ENCODE results near the gene PLCB1. TPM values are rescaled to one million over a fixed set of nuclear protein-coding genes. Genes with fewer than 3 reads are reported as not detected.

PLCB1 gene
- total RNA-seq, 1 experiment from 2014 or later, result 11.3 TPM

DNA sequence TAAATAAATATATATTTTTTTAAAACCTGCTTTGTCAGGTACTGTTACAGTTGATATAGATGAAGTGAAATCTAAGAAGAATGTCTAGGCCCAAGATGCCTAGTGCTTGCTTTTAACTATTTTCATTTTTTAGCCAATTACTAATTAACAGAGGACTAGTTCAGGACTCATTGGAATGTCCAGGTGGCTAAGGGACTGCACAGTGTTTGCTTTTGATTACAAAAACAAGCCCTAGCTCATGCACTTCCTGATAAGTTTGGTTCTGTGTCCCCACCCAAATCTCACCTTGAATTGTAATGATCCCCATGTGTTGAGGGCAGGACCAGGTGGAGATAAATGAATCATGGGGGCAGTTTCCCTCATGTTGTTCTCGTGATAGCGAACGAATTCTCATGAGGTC, 417.1 kb downstream of the PLCB1 start:
- no peak overlapping the region for H3K27ac Mint-ChIP-seq
- no peaks in the 10 kb centered on the region for H3K9me3 Mint-ChIP-seq
- H3K4me1 Mint-ChIP-seq, result no peaks in the 10 kb centered on the region
- CTCF ChIA-PET, result interaction anchor here (1.3 kb wide), 1 partner anchor 13 kb away, joined by 3 read pairs; no protein-coding TSS in a partner anchor
- POLR2A ChIA-PET, result no interaction called here
- H3K4me3 Mint-ChIP-seq, result no peak overlapping the region
- DNase-seq (ENCODE audit: low spot score), result no peak
- no peaks in the 10 kb centered on the region for H3K36me3 Mint-ChIP-seq
- TF ChIP-seq, protein P1, sequence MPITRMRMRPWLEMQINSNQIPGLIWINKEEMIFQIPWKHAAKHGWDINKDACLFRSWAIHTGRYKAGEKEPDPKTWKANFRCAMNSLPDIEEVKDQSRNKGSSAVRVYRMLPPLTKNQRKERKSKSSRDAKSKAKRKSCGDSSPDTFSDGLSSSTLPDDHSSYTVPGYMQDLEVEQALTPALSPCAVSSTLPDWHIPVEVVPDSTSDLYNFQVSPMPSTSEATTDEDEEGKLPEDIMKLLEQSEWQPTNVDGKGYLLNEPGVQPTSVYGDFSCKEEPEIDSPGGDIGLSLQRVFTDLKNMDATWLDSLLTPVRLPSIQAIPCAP (CRISPR knock-in tag; IDR thresholded peaks at IDR 0.05), result no peak
- TF ChIP-seq GABPB1 (CRISPR knock-in tag; IDR thresholded peaks at IDR 0.05) (no peak), RELA (CRISPR knock-in tag; IDR thresholded peaks at IDR 0.05; ENCODE audit: borderline replicate concordance) (no peak), TP53 (CRISPR knock-in tag; IDR thresholded peaks at IDR 0.05) (no peak), MYBL2 (CRISPR knock-in tag; IDR thresholded peaks at IDR 0.05) (no peak), NR1H2 (CRISPR knock-in tag; IDR thresholded peaks at IDR 0.05) (no peak), ZNF219 (CRISPR knock-in tag; IDR thresholded peaks at IDR 0.05; ENCODE audit: borderline replicate concordance) (no peak), JAZF1 (CRISPR knock-in tag; IDR thresholded peaks at IDR 0.05) (no peak), EMX1 (CRISPR knock-in tag; IDR thresholded peaks at IDR 0.05) (no peak), ZNF232 (CRISPR knock-in tag; IDR thresholded peaks at IDR 0.05) (no peak), OVOL2 (CRISPR knock-in tag; IDR thresholded peaks at IDR 0.05; ENCODE audit: borderline replicate concordance) (no peak), ETV6 (CRISPR knock-in tag; IDR thresholded peaks at IDR 0.05) (no peak), CBFB (CRISPR knock-in tag; IDR thresholded peaks at IDR 0.05; ENCODE audit: low read depth) (no peak)
- TF ChIP-seq, protein P2, sequence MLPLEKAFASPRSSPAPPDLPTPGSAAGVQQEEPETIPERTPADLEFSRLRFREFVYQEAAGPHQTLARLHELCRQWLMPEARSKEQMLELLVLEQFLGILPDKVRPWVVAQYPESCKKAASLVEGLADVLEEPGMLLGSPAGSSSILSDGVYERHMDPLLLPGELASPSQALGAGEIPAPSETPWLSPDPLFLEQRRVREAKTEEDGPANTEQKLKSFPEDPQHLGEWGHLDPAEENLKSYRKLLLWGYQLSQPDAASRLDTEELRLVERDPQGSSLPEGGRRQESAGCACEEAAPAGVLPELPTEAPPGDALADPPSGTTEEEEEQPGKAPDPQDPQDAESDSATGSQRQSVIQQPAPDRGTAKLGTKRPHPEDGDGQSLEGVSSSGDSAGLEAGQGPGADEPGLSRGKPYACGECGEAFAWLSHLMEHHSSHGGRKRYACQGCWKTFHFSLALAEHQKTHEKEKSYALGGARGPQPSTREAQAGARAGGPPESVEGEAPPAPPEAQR (CRISPR knock-in tag; IDR thresholded peaks at IDR 0.05), result no peak
- TF ChIP-seq, protein P3, sequence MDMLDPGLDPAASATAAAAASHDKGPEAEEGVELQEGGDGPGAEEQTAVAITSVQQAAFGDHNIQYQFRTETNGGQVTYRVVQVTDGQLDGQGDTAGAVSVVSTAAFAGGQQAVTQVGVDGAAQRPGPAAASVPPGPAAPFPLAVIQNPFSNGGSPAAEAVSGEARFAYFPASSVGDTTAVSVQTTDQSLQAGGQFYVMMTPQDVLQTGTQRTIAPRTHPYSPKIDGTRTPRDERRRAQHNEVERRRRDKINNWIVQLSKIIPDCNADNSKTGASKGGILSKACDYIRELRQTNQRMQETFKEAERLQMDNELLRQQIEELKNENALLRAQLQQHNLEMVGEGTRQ (CRISPR knock-in tag; IDR thresholded peaks at IDR 0.05), result no peak
- TF ChIP-seq, protein P4, sequence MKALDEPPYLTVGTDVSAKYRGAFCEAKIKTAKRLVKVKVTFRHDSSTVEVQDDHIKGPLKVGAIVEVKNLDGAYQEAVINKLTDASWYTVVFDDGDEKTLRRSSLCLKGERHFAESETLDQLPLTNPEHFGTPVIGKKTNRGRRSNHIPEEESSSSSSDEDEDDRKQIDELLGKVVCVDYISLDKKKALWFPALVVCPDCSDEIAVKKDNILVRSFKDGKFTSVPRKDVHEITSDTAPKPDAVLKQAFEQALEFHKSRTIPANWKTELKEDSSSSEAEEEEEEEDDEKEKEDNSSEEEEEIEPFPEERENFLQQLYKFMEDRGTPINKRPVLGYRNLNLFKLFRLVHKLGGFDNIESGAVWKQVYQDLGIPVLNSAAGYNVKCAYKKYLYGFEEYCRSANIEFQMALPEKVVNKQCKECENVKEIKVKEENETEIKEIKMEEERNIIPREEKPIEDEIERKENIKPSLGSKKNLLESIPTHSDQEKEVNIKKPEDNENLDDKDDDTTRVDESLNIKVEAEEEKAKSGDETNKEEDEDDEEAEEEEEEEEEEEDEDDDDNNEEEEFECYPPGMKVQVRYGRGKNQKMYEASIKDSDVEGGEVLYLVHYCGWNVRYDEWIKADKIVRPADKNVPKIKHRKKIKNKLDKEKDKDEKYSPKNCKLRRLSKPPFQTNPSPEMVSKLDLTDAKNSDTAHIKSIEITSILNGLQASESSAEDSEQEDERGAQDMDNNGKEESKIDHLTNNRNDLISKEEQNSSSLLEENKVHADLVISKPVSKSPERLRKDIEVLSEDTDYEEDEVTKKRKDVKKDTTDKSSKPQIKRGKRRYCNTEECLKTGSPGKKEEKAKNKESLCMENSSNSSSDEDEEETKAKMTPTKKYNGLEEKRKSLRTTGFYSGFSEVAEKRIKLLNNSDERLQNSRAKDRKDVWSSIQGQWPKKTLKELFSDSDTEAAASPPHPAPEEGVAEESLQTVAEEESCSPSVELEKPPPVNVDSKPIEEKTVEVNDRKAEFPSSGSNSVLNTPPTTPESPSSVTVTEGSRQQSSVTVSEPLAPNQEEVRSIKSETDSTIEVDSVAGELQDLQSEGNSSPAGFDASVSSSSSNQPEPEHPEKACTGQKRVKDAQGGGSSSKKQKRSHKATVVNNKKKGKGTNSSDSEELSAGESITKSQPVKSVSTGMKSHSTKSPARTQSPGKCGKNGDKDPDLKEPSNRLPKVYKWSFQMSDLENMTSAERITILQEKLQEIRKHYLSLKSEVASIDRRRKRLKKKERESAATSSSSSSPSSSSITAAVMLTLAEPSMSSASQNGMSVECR (CRISPR knock-in tag; IDR thresholded peaks at IDR 0.05; ENCODE audit: borderline replicate concordance), result no peak
- TF ChIP-seq, protein P5, sequence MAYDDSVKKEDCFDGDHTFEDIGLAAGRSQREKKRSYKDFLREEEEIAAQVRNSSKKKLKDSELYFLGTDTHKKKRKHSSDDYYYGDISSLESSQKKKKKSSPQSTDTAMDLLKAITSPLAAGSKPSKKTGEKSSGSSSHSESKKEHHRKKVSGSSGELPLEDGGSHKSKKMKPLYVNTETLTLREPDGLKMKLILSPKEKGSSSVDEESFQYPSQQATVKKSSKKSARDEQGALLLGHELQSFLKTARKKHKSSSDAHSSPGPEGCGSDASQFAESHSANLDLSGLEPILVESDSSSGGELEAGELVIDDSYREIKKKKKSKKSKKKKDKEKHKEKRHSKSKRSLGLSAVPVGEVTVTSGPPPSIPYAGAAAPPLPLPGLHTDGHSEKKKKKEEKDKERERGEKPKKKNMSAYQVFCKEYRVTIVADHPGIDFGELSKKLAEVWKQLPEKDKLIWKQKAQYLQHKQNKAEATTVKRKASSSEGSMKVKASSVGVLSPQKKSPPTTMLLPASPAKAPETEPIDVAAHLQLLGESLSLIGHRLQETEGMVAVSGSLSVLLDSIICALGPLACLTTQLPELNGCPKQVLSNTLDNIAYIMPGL (CRISPR knock-in tag; IDR thresholded peaks at IDR 0.05), result no peak
- TF ChIP-seq, protein P6, sequence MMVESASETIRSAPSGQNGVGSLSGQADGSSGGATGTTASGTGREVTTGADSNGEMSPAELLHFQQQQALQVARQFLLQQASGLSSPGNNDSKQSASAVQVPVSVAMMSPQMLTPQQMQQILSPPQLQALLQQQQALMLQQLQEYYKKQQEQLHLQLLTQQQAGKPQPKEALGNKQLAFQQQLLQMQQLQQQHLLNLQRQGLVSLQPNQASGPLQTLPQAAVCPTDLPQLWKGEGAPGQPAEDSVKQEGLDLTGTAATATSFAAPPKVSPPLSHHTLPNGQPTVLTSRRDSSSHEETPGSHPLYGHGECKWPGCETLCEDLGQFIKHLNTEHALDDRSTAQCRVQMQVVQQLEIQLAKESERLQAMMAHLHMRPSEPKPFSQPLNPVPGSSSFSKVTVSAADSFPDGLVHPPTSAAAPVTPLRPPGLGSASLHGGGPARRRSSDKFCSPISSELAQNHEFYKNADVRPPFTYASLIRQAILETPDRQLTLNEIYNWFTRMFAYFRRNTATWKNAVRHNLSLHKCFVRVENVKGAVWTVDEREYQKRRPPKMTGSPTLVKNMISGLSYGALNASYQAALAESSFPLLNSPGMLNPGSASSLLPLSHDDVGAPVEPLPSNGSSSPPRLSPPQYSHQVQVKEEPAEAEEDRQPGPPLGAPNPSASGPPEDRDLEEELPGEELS (CRISPR knock-in tag; IDR thresholded peaks at IDR 0.05), result no peak
- TF ChIP-seq, protein P7, sequence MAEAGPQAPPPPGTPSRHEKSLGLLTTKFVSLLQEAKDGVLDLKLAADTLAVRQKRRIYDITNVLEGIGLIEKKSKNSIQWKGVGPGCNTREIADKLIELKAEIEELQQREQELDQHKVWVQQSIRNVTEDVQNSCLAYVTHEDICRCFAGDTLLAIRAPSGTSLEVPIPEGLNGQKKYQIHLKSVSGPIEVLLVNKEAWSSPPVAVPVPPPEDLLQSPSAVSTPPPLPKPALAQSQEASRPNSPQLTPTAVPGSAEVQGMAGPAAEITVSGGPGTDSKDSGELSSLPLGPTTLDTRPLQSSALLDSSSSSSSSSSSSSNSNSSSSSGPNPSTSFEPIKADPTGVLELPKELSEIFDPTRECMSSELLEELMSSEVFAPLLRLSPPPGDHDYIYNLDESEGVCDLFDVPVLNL (CRISPR knock-in tag; IDR thresholded peaks at IDR 0.05; ENCODE audit: borderline replicate concordance, low read depth), result no peak
- TF ChIP-seq, protein P8, sequence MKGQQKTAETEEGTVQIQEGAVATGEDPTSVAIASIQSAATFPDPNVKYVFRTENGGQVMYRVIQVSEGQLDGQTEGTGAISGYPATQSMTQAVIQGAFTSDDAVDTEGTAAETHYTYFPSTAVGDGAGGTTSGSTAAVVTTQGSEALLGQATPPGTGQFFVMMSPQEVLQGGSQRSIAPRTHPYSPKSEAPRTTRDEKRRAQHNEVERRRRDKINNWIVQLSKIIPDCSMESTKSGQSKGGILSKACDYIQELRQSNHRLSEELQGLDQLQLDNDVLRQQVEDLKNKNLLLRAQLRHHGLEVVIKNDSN (CRISPR knock-in tag; IDR thresholded peaks at IDR 0.05), result no peak
- no peaks in the 10 kb centered on the region for H3K27me3 Mint-ChIP-seq (ENCODE audit: low read depth)
- ATAC-seq, result no peak

Data from WTC11 (cell line).